SK-N-SH (cell line): ENCODE results near the gene DCXR. TPM values are rescaled to one million over a fixed set of nuclear protein-coding genes. Genes with fewer than 3 reads are reported as not detected.

Experiments
- CTCF ChIA-PET: fragments of 300-600, 350-600 bp; formaldehyde crosslinking; extraction: SDS; loops from one replicate; lab custom pipeline; 2021; lab: Yijun Ruan, JAX
- POLR2A ChIA-PET: fragments of 350-600 bp; sonication (Branson Sonifier 250); formaldehyde crosslinking; extraction: SDS; loops from one replicate; lab custom pipeline; 2020; ENCODE audit warnings: antibody characterized with exemption, inconsistent platforms; lab: Yijun Ruan, JAX
- DNase-seq: peaks from one replicate; pipeline ENCODE4 v3.0.0; 2012
- H2AFZ ChIP-seq: fragments of 200-600 bp; sonication (generic); 2 replicates; pipeline ENCODE4 v1.8.1; 2016; ENCODE audit warnings: antibody characterized with exemption, mild to moderate bottlenecking, low read depth
- H3F3A ChIP-seq: fragments of 200-600 bp; sonication (generic); replicated peaks from 2 replicates; pipeline ENCODE3; 2016; ENCODE audit warnings: antibody characterized with exemption, mild to moderate bottlenecking; ENCODE audit not compliant: insufficient read depth
- H3K27ac ChIP-seq, 2 experiments: fragments of 200-500 bp in 1 of 2; fragments of 200-600 bp in 1 of 2; sonication (Bioruptor generic) in 1 of 2; sonication (generic), shearing (Covaris generic) in 1 of 2; 2 replicates each; pipeline versions ENCODE4 v1.5.1 to v1.6.1; 2014 to 2016; ENCODE audit warnings: low read depth in 2 of 2, inconsistent platforms in 1 of 2, low read length in 1 of 2, mild to moderate bottlenecking in 1 of 2, mixed read lengths in 1 of 2
- H3K27me3 ChIP-seq: fragments of 200-600 bp; sonication (generic), shearing (Covaris generic); 2 replicates; pipeline ENCODE4 v1.6.1; 2016; ENCODE audit warnings: mixed run types; ENCODE audit not compliant: insufficient read depth
- H3K36me3 ChIP-seq, 2 experiments: fragments of 200-500 bp in 1 of 2; fragments of 200-600 bp in 1 of 2; sonication (Bioruptor generic) in 1 of 2; sonication (generic) in 1 of 2; replicated peaks in 1 of 2; 2 replicates each; pipeline versions ENCODE3 to v1.5.1; 2014 to 2016; ENCODE audit warnings: low read length in 1 of 2, mild to moderate bottlenecking in 1 of 2; ENCODE audit not compliant: insufficient read depth in 2 of 2, control insufficient read depth in 1 of 2
- H3K4me1 ChIP-seq, 2 experiments: fragments of 200-500 bp in 1 of 2; fragments of 200-600 bp in 1 of 2; sonication (Bioruptor generic) in 1 of 2; sonication (generic), shearing (Covaris generic) in 1 of 2; 2 replicates each; pipeline versions ENCODE4 v1.5.1 to v1.6.1; 2014 to 2016; ENCODE audit warnings: low read depth in 1 of 2, low read length in 1 of 2, mixed run types in 1 of 2; ENCODE audit not compliant: insufficient read depth in 2 of 2, control insufficient read depth in 1 of 2
- H3K4me2 ChIP-seq: fragments of 200-600 bp; sonication (generic), shearing (Covaris generic); 2 replicates; pipeline ENCODE4 v1.6.1; 2017; ENCODE audit warnings: mixed run types
- H3K4me3 ChIP-seq, 2 experiments: fragments of 200-500 bp in 1 of 2; fragments of 200-600 bp in 1 of 2; sonication (Bioruptor generic) in 1 of 2; sonication (generic), shearing (Covaris generic) in 1 of 2; 2 replicates each; pipeline versions ENCODE4 v1.5.1 to v1.8.1; 2014 to 2016; ENCODE audit warnings: low read depth in 2 of 2, inconsistent platforms in 1 of 2, low read length in 1 of 2, mild to moderate bottlenecking in 1 of 2, mixed read lengths in 1 of 2, moderate library complexity in 1 of 2
- H3K79me2 ChIP-seq: fragments of 200-600 bp; sonication (generic); 2 replicates; pipeline ENCODE4 v1.8.1; 2017; ENCODE audit warnings: mild to moderate bottlenecking; ENCODE audit not compliant: insufficient read depth
- H3K9ac ChIP-seq: fragments of 200-600 bp; sonication (generic); 2 replicates; pipeline ENCODE4 v1.6.1; 2017; ENCODE audit warnings: mixed run types
- H3K9me2 ChIP-seq: fragments of 200-600 bp; sonication (generic); 2 replicates; pipeline ENCODE4 v1.6.1; 2017; ENCODE audit warnings: mixed run types
- H3K9me3 ChIP-seq: fragments of 200-600 bp; sonication (generic); 2 replicates; pipeline ENCODE4 v1.6.1; 2017; ENCODE audit warnings: mixed run types, mild to moderate bottlenecking, moderate library complexity
- H4K20me1 ChIP-seq: fragments of 200-600 bp; sonication (generic); 2 replicates; pipeline ENCODE4 v1.6.1; 2017; ENCODE audit warnings: mild to moderate bottlenecking, mixed run types; ENCODE audit not compliant: insufficient read depth
- RAD21 ChIP-seq: IDR thresholded peaks from 2 replicates; pipeline ENCODE4 v1.6.1; 2012; ENCODE audit warnings: mild to moderate bottlenecking, low read length
- TCF12 ChIP-seq: IDR thresholded peaks from 2 replicates; pipeline ENCODE4 v1.4.0; 2012
- TEAD4 ChIP-seq: IDR thresholded peaks from 2 replicates; pipeline ENCODE4 v1.4.0; 2012; ENCODE audit warnings: mild to moderate bottlenecking, borderline replicate concordance; ENCODE audit not compliant: insufficient read depth
- YY1 ChIP-seq: IDR thresholded peaks from 2 replicates; pipeline ENCODE4 v1.4.0; 2012; ENCODE audit warnings: low read depth, mild to moderate bottlenecking
- WGBS: methylation state at CpG from one replicate; pipeline ENCODE4 v1.1.6; 2017; ENCODE audit warnings: low lambda C conversion rate; 5-methylcytosine and 5-hydroxymethylcytosine counted together
- polyA plus RNA-seq, 3 experiments: library from polyadenylated mRNA; depleted of rRNA; stranded (reverse); fragments of >200 nt; gene quantifications; 2 replicates each; pipeline ENCODE4 v1.2.3, GENCODE V29; 2012
- TF ChIP-seq, protein P1 (sequence below): IDR thresholded peaks from 2 replicates; pipeline ENCODE4 v1.6.1; 2012; ENCODE audit warnings: mild to moderate bottlenecking, low read depth, low read length, moderate library complexity
- TF ChIP-seq, protein P2 (sequence below): IDR thresholded peaks from 2 replicates; pipeline ENCODE4 v1.4.0; 2012; ENCODE audit warnings: low read depth, borderline replicate concordance

DCXR gene
- polyA plus RNA-seq, 1 of the 3 experiments (the other 2 are of a cell fraction) = 190 TPM

DNA sequence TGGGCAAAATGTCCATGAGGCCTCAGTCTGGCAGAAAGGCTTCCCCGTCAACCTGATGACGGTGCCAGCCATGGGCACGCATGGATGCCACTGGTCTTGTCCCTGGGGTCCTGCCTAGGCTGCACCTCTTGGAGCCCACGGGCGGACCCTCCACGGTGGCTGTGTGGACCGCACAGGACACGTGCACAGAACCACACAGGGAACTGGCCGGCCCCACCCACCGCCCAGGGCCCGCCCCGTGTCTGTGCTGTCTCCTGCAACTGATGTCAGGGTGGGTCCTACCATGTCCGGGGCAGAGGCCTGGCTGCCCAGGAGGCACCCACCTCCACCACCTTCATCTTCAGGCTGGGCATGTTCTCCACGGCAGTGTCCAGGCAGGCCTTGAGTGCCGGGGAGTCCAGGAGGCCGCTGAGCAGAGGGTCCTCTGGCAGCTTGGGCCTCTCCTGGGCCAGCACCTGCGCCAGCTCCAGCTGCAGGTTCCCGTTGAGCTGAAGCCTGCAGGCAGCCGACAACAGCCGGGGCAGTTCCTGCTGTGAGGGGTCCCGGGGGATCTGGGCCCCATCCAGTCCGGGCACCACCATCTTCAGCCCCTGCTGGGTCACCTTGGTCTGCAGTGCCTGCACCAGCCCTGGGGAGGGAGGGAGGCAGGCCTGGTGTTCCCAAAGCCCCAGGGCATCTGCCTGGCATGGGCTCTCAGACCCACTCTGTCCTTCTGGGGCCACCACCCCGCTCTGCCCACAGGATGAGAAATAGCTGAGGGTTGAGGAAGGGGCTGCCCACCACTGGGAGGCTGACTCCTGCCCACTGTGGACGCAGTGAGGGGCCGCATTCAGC lies 48.7 kb upstream of the DCXR start (continued):
- TF ChIP-seq, protein P1, sequence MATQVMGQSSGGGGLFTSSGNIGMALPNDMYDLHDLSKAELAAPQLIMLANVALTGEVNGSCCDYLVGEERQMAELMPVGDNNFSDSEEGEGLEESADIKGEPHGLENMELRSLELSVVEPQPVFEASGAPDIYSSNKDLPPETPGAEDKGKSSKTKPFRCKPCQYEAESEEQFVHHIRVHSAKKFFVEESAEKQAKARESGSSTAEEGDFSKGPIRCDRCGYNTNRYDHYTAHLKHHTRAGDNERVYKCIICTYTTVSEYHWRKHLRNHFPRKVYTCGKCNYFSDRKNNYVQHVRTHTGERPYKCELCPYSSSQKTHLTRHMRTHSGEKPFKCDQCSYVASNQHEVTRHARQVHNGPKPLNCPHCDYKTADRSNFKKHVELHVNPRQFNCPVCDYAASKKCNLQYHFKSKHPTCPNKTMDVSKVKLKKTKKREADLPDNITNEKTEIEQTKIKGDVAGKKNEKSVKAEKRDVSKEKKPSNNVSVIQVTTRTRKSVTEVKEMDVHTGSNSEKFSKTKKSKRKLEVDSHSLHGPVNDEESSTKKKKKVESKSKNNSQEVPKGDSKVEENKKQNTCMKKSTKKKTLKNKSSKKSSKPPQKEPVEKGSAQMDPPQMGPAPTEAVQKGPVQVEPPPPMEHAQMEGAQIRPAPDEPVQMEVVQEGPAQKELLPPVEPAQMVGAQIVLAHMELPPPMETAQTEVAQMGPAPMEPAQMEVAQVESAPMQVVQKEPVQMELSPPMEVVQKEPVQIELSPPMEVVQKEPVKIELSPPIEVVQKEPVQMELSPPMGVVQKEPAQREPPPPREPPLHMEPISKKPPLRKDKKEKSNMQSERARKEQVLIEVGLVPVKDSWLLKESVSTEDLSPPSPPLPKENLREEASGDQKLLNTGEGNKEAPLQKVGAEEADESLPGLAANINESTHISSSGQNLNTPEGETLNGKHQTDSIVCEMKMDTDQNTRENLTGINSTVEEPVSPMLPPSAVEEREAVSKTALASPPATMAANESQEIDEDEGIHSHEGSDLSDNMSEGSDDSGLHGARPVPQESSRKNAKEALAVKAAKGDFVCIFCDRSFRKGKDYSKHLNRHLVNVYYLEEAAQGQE = no peak
- TF ChIP-seq RAD21 = no peak
- no peak for TF ChIP-seq YY1
- no peak for TF ChIP-seq TEAD4

GRCh38 chr17:82085031-82085861 lies 47.7 kb upstream of the DCXR start:
- WGBS = 92% methylated on average over 38 of the region's 49 CpGs
- no peaks in the 10 kb centered on the region for H3K27me3 ChIP-seq
- CTCF ChIA-PET = interaction anchor here (0.7 to 2.2 kb wide), 2 partner anchors 13 to 55 kb away, joined by 4 to 8 read pairs; partner anchors contain the start of gene FASN

More at GRCh38 chr17:82085031-82085861, 47.7 kb upstream of the DCXR start:
- Histone ChIP-seq H3K27ac (no peak overlapping the region), H3K4me1 (no peaks in the 10 kb centered on the region), H2AFZ (no peak overlapping the region), H3F3A (no peaks in the 10 kb centered on the region), H3K4me3 (no peak overlapping the region), H3K9ac (no peak overlapping the region), H4K20me1 (no peaks in the 10 kb centered on the region), H3K9me3 (no peaks in the 10 kb centered on the region), H3K4me2 (no peak overlapping the region), H3K36me3 (peaks cover 24 to 98% of the 10 kb centered on the region in 2 experiments), H3K79me2 (no peaks in the 10 kb centered on the region), H3K9me2 (no peaks in the 10 kb centered on the region)
- DNase-seq = no peak
- TF ChIP-seq TCF12 = no peak
- TF ChIP-seq, protein P2, sequence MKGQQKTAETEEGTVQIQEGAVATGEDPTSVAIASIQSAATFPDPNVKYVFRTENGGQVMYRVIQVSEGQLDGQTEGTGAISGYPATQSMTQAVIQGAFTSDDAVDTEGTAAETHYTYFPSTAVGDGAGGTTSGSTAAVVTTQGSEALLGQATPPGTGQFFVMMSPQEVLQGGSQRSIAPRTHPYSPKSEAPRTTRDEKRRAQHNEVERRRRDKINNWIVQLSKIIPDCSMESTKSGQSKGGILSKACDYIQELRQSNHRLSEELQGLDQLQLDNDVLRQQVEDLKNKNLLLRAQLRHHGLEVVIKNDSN = no peak
- POLR2A ChIA-PET = interaction anchor here (1.2 kb wide), 1 partner anchor 10 kb away, joined by 3 read pairs; no protein-coding TSS in a partner anchor
